Adrenal gland (tissue), 5 donors: ENCODE measurements around the gene RAB43.
"Not testable (repeated sequence)": the region's sequence is repeated elsewhere in the genome, so short reads cannot be mapped to it uniquely, and the experiment has no call there.

Experiments used
- CTCF ChIP-seq, 6 experiments: fragments of 450-650 bp in 4 of 6; fragments of 200-600 bp in 2 of 6; sonication (generic) in 1 of 6; IDR thresholded peaks; 1 replicate in 5 of 6; 2 replicates in 1 of 6; pipeline versions ENCODE4 v1.5.1 to v1.8.0; 2016 to 2021; ENCODE audit warnings: antibody characterized with exemption in 6 of 6, mild to moderate bottlenecking in 2 of 6, moderate library complexity in 1 of 6
- POLR2A ChIP-seq, 2 donors: fragments of 450-650 bp; IDR thresholded peaks; one replicate each; pipeline ENCODE4 v1.6.1; 2017; ENCODE audit warnings: antibody characterized with exemption in 2 of 2, mild to moderate bottlenecking in 2 of 2, moderate library complexity in 1 of 2
- donor health status: DM: no; HTN: no; CAD: no.

DNA sequence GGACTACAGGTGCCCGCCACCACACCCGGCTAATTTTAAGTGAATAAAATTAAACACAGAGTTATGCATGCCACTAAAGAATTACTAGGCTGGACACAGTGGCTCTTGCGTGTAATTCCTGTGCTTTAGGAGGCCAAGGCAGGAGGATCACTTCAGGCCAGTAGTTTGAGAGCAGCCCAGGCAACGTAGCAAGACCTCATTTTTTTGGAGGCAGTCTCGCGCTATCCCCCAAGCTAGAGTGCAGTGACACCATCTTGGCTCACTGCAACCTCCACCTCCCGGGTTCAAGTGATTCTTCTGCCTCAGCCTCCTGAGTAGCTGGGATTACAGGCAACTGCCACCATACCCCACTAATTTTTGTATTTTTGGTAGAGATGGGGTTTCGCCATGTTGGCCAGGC, 44.0 kb upstream of the RAB43 start:
- TF ChIP-seq POLR2A, CTCF (IDR thresholded peaks at IDR 0.05): not testable (repeated sequence)
